Astrocyte (in vitro differentiated cells and primary cell): ENCODE data around the gene VAV2. TPM values are rescaled to one million over a fixed set of nuclear protein-coding genes. Genes with fewer than 3 reads are reported as not detected.

Experiments used
- DNase-seq: peaks from one replicate; pipeline ENCODE4 v3.0.0-alpha.2; 2010; ENCODE audit warnings: low read depth
- FAIRE-seq: peaks from 2 replicates; lab custom pipeline; 2011; peaks lifted over from hg19 to GRCh38; lab: Jason Lieb, UNC
- H2AFZ ChIP-seq: 2 replicates; pipeline ENCODE4 v1.6.0; 2012; ENCODE audit warnings: low read depth, low read length, inconsistent platforms
- H3K27ac ChIP-seq: 2 replicates; pipeline ENCODE4 v1.5.1; 2011; ENCODE audit warnings: low read depth, low read length, inconsistent platforms
- H3K27me3 ChIP-seq: 2 replicates; pipeline ENCODE4 v1.6.0; 2011; ENCODE audit warnings: low read length, inconsistent platforms; ENCODE audit not compliant: insufficient read depth
- H3K36me3 ChIP-seq: 2 replicates; pipeline ENCODE4 v1.5.1; 2011; ENCODE audit warnings: low read length, inconsistent platforms; ENCODE audit not compliant: insufficient read depth
- H3K4me1 ChIP-seq: 2 replicates; pipeline ENCODE4 v1.5.1; 2011; ENCODE audit warnings: low read length, inconsistent platforms; ENCODE audit not compliant: insufficient read depth
- H3K4me2 ChIP-seq: 2 replicates; pipeline ENCODE4 v1.6.0; 2012; ENCODE audit warnings: low read length, inconsistent platforms
- H3K4me3 ChIP-seq: 2 replicates; pipeline ENCODE4 v1.5.1; 2011; ENCODE audit warnings: low read depth, mild to moderate bottlenecking, low read length, inconsistent platforms; ENCODE audit not compliant: insufficient read depth
- H3K79me2 ChIP-seq: 2 replicates; pipeline ENCODE4 v1.6.0; 2012; ENCODE audit warnings: mild to moderate bottlenecking, low read length, inconsistent platforms; ENCODE audit not compliant: insufficient read depth
- H3K9ac ChIP-seq: 2 replicates; pipeline ENCODE4 v1.6.0; 2012; ENCODE audit warnings: mild to moderate bottlenecking, low read length, inconsistent platforms
- H3K9me3 ChIP-seq: 2 replicates; pipeline ENCODE4 v1.5.1; 2012; ENCODE audit warnings: low read depth, mild to moderate bottlenecking, low read length, inconsistent platforms; ENCODE audit not compliant: insufficient read depth
- H4K20me1 ChIP-seq: 2 replicates; pipeline ENCODE4 v1.6.0; 2012; ENCODE audit warnings: low read length, inconsistent platforms; ENCODE audit not compliant: insufficient read depth
- H3K27ac Mint-ChIP-seq: one replicate; pipeline ENCODE4 v1.8.0; 2021; ENCODE audit warnings: mild to moderate bottlenecking, mixed read lengths; ENCODE audit not compliant: unreplicated experiment
- H3K27me3 Mint-ChIP-seq: one replicate; pipeline ENCODE4 v1.8.0; 2021; ENCODE audit warnings: low read depth, mixed read lengths; ENCODE audit not compliant: unreplicated experiment
- H3K36me3 Mint-ChIP-seq: one replicate; pipeline ENCODE4 v1.8.0; 2021; ENCODE audit warnings: low read depth, mixed read lengths; ENCODE audit not compliant: unreplicated experiment
- H3K4me1 Mint-ChIP-seq: one replicate; pipeline ENCODE4 v1.8.0; 2021; ENCODE audit warnings: low read depth, mixed read lengths; ENCODE audit not compliant: unreplicated experiment
- H3K4me3 Mint-ChIP-seq: one replicate; pipeline ENCODE4 v1.8.0; 2021; ENCODE audit warnings: mild to moderate bottlenecking, moderate library complexity, mixed read lengths; ENCODE audit not compliant: unreplicated experiment
- H3K9me3 Mint-ChIP-seq: one replicate; pipeline ENCODE4 v1.8.0; 2021; ENCODE audit warnings: mild to moderate bottlenecking, mixed read lengths; ENCODE audit not compliant: unreplicated experiment
- CTCF ChIP-seq: IDR thresholded peaks from 2 replicates; pipeline ENCODE4 v1.5.1; 2011; ENCODE audit warnings: low read depth, mild to moderate bottlenecking, inconsistent platforms, low read length, moderate library complexity; ENCODE audit not compliant: insufficient read depth
- EZH2 ChIP-seq: IDR thresholded peaks from 2 replicates; pipeline ENCODE4 v1.6.1; 2012; ENCODE audit warnings: mild to moderate bottlenecking, low read length, inconsistent platforms; ENCODE audit not compliant: insufficient read depth
- total RNA-seq: library from RNA; stranded (reverse); gene quantifications from 2 replicates; pipeline ENCODE4 v1.2.1, GENCODE V29; 2021

VAV2 gene
- total RNA-seq, 1 donor from 2014 or later = 36.5 TPM

GRCh38 chr9:133854048-133854447 lies 138.1 kb downstream of the VAV2 start:
- Histone ChIP-seq H2AFZ (no peak overlapping the region), H3K36me3 (no peaks in the 10 kb centered on the region), H3K4me3 (no peak overlapping the region), H3K79me2 (peaks cover 41% of the 10 kb centered on the region), H3K27ac (no peak overlapping the region), H3K9ac (no peak overlapping the region), H3K4me1 (peaks cover 4% of the 10 kb centered on the region), H3K9me3 (no peaks in the 10 kb centered on the region), H3K4me2 (no peak overlapping the region), H4K20me1 (peaks cover 89% of the 10 kb centered on the region), H3K27me3 (no peaks in the 10 kb centered on the region)
- H3K27me3 Mint-ChIP-seq = no peaks in the 10 kb centered on the region
- no peak overlapping the region for H3K4me3 Mint-ChIP-seq
- no peaks in the 10 kb centered on the region for H3K9me3 Mint-ChIP-seq
- DNase-seq = no peak
- peaks cover 37% of the 10 kb centered on the region for H3K36me3 Mint-ChIP-seq
- FAIRE-seq = no peak
- no peak overlapping the region for H3K27ac Mint-ChIP-seq
- TF ChIP-seq EZH2 (no peak), CTCF (no peak)
- H3K4me1 Mint-ChIP-seq = peaks cover 5% of the 10 kb centered on the region

DNA sequence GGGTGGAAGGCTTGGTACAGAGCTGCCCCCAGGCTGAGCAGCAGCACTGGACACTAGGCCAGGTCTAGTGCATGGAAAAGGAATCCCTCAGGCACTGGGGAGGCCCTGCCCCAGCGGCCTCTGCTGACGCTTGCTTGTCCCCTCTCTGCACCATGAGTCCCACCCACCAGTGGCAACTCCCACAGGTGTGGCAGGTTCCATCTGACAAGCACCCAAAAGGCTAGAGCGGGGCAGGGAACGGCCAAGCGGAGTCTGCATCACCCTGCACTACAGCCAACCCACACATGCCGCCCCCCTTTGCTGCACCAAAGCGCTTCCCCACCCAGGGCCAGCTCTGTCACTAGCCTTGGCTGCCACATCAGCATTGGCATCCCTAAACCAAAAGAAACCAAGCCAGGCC lies 138.8 kb downstream of the VAV2 start:
- H2AFZ ChIP-seq = no peak overlapping the region
- no peak for TF ChIP-seq CTCF
- TF ChIP-seq EZH2 = no peak
- no peak overlapping the region for H3K27ac Mint-ChIP-seq
- H3K36me3 ChIP-seq = no peaks in the 10 kb centered on the region
- H3K36me3 Mint-ChIP-seq = peaks cover 38% of the 10 kb centered on the region
- H3K27me3 ChIP-seq = no peaks in the 10 kb centered on the region
- H3K4me1 ChIP-seq = peaks cover 4% of the 10 kb centered on the region
- H3K4me3 Mint-ChIP-seq = no peak overlapping the region
- no peak overlapping the region for H3K27ac ChIP-seq
- H3K4me1 Mint-ChIP-seq = peaks cover 5% of the 10 kb centered on the region
- DNase-seq (no peak), FAIRE-seq (no peak)
- H3K9me3 Mint-ChIP-seq = no peaks in the 10 kb centered on the region
- H3K4me3 ChIP-seq = no peak overlapping the region
- H3K9me3 ChIP-seq = no peaks in the 10 kb centered on the region
- no peak overlapping the region for H3K4me2 ChIP-seq
- H3K27me3 Mint-ChIP-seq = no peaks in the 10 kb centered on the region
- no peak overlapping the region for H3K9ac ChIP-seq
- H3K79me2 ChIP-seq = peaks cover 44% of the 10 kb centered on the region
- H4K20me1 ChIP-seq = peaks cover 87% of the 10 kb centered on the region

- H3K27ac ChIP-seq = no peak overlapping the region
- no peak overlapping the region for H3K4me3 ChIP-seq
- peaks cover 78% of the 10 kb centered on the region for H4K20me1 ChIP-seq
- no peak for DNase-seq
- H3K27me3 ChIP-seq = no peaks in the 10 kb centered on the region
- no peak overlapping the region for H3K9ac ChIP-seq
- no peak overlapping the region for H2AFZ ChIP-seq
- Mint-ChIP-seq H3K4me1 (peaks cover 5% of the 10 kb centered on the region), H3K27ac (no peak overlapping the region), H3K36me3 (peaks cover 38% of the 10 kb centered on the region), H3K27me3 (no peaks in the 10 kb centered on the region), H3K9me3 (no peaks in the 10 kb centered on the region), H3K4me3 (no peak overlapping the region)
- TF ChIP-seq EZH2 (no peak), CTCF (no peak)
- no peak overlapping the region for H3K4me2 ChIP-seq
- H3K36me3 ChIP-seq = no peaks in the 10 kb centered on the region
- no peaks in the 10 kb centered on the region for H3K9me3 ChIP-seq
- no peak for FAIRE-seq
- peaks cover 4% of the 10 kb centered on the region for H3K4me1 ChIP-seq
- peaks cover 44% of the 10 kb centered on the region for H3K79me2 ChIP-seq
These were observed 139.7 kb downstream of the VAV2 start for GRCh38 chr9:133852431-133852830.
